Measurements from ENCODE around the gene PHGDH.
"Not testable (repeated sequence)": the region's sequence is repeated elsewhere in the genome, so short reads cannot be mapped to it uniquely, and the experiment has no call there.

PHGDH gene

GRCh38 chr1:119711804-119712341 is at the start of gene PHGDH:
PHGDH (plus strand) TSS chr1:119711934; CDS start chr1:119712023, 89 bp downstream.
- no peak for DNase-seq (ENCODE audit: low read depth)

GRCh38 chr1:119662034-119662437 is 49.7 kb upstream of the PHGDH start:
- no peak for DNase-seq (ENCODE audit: low read depth)

DNA sequence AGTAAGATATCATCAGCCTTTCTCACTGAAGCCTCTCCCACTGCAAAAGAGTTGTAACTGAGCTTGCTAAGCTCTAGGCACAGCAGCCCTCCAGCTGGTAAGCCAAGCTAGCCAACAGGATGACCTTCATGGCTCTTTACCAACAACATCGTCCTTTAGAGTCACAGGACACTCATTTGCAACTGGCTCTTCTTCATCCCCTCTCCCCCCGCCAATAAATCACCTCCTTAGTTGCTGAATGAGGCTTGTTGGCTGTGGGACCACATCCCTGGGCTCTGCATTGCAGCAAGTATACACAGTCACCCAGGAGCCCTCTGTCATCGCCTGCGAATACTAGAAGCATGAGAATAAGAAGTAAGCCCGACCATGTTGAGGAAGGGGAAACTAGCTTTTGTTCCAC is 47.7 kb upstream of the PHGDH start:
- no peak for DNase-seq (ENCODE audit: low read depth)

DNA sequence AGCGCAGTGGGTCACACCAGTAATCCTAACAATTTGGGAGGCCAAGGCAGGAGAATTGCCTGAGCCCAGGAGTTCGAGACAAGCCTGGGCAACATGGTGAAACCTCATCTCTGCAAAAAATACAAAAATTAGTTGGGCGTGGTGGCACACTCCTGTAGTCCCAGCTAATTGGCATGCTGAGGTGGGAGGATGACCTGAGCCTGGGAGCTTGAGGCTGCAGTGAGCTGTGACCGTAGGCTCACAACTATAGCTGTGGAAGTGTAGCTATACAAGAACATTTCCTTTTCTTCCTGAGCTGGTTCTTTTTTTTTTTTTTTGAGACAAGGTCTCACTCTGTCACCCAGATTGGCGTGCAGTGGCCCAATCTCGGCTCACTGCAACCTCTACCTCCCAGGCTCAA is 44.6 kb upstream of the PHGDH start:
- no peak for DNase-seq (ENCODE audit: low read depth)

DNA sequence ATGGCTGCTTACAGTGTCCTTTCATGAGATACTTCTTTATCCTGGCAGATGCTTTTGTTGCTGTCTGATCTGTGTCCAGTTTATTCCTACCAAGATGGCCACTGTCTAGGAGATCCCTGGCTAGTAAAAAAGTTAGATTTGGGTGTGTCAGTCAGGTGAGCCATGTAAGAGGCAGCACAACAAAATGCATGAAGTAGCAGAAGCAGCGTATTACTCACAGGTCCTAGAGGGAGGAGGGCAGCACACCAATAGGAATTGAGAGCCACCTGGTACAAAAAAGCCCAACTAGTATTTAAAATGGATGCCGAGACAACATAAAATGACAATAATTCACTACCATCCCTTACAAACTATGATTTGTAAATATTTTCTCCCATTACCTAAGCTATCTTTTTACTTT is 40.8 kb upstream of the PHGDH start:
- DNase-seq (ENCODE audit: low read depth): no peak

DNA sequence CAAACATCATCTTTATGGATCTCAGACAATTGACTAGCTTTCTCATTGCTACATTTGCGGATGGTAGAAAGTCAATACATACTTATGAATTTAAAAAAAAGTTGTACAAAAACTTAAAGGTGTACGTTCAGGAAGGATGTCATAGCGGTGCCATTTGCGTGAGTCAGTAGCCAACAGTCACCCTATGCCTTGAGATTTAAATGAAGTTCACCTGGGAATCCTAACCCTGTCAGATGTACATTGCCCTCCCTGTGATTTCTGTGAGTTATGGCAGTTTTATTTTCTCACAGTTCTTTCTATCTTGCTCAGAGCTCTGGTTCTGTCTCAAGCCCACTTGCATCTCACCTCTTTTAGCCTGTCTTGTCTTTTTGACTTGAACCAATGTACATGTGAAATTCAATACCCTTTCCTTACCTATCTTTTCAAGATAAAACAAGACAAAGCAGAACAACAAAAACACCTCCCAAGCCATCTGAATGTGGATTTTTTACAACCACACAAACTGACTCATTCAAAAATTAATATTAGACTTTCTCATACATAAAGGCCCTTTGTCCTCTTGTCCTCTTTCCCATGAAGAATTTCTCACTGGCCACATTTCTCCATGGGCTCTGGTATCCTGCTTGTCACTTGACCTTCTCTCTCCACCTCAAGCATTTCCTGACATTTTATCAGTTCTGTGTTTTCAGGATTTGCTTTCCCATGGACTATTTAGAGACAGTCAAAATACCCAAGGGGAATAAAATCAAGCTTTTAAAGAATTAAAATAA is 38.4 kb upstream of the PHGDH start:
- DNase-seq (ENCODE audit: low read depth): no peak

GRCh38 chr1:119674111-119674526 is 37.6 kb upstream of the PHGDH start:
- no peak for DNase-seq (ENCODE audit: low read depth)

DNA sequence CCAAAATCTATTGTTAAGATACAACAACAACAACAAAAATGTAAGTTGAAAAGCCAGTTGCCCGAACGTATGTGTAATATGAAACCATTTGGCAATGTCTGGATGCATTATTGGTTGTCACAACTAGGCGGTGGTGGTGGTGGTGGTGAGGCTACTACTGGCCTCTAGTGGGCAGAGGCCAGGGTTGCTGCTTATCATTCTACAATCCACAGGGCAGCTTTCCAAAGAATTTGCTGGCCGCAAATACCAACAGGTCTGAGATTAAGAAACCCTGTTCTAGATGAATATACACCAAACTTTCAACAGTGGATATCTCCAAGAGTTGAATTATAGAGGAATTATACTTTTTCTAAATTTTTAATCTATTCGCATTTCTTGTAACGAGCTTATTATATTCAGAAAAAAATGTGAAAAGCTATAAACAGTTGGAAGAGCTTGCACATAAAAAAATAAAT is 36.9 kb upstream of the PHGDH start:
- no peak for DNase-seq (ENCODE audit: low read depth)

DNA sequence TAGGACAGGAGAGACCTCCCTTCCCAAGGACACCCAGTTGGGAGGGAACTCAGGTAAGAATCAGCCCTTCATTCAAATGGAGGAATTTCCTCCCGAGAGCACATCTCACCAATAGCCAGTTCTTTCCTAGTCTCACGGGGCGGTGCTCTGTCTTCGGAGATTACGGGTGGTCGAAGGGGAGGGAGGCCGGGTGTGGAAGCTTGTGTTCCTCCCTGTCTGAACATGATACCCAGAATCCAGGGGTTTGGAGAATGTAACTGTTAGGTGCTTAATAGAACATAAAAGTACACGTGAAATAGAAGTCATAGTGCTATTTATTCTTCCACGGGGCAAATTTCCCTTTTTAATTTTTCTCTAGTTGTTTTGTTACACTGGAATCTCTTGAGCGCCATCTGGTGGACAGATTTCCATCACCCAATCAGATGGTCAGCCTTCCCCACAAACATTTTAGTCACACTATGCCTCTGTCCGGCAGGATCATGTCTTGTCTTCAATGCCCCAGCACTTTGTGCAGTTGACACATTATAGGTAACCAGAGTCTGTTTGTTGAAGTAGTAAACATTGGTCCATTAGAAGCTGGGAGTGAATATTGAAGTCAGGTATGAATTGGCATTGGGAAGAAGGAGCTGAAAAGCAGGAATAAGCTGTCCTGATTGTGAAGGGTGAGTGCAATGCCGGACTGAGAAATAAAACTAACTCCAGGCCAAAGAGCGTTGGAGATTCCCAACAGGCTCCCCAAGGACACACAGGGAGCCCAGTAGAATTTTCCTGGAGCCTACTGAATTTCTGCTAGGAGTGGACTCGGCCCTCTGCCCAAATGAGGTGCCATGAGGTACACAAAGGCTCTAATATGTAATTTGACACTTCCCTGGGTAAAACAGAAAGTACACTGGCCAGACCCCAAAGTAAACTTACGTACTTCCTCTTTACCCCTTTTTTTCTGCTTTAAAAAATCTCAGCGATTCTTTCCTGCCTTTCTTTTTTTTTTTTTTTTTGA is 36.1 kb upstream of the PHGDH start:
- peak; percentile 1 for DNase-seq (ENCODE audit: low read depth)

DNA sequence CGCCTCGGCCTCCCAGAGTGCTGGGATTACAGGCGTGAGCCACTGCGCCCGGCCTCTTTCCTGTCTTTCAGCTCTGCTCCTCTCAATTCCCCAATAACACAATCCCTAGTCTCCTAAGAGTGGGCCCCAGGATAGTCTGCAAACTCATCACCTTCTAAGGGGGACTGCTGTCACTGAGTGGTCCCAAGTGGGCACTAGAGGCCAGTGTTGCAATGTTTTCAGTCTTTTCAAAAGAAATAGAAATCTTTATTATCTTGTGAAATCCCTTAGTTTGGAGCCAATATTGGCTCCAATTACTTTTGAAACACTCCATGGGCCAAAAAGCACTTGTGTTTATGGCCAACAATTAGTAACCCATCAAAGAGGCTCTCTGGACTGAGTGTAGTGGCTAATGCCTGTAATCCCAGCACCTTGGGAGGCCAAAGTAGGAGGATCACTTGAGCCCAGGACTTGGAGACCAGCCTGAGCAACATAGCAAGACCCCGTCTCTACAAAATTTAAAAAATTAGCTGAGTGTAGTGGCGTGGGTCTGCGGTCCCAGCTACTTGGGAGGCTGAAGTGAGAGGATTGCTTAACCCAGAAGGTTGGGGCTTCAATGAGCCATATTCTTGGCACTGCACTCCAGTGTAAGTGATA is 35.0 kb upstream of the PHGDH start:
- no peak for DNase-seq (ENCODE audit: low read depth)

GRCh38 chr1:119679223-119679622 is 32.5 kb upstream of the PHGDH start:
- no peak for DNase-seq (ENCODE audit: low read depth)

DNA sequence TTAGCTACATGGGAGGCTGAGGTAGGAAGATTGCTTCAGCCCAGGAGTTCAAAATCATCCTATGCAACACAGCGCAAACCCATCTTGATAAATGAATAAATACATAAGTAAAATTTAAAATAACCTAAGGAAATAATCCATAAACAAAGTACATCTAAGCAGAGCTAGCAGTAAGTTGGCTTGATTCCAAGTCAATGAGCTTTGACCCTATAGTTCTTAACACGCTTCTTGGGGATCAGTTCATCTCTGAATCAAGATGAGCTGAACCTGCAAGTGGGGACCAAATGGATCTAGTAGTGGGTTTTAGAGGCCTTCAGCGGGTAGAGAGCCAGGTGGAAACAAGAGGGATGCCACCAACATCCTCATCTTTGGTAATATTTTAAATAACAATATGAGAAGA is 31.5 kb upstream of the PHGDH start:
- no peak for DNase-seq (ENCODE audit: low read depth)

DNA sequence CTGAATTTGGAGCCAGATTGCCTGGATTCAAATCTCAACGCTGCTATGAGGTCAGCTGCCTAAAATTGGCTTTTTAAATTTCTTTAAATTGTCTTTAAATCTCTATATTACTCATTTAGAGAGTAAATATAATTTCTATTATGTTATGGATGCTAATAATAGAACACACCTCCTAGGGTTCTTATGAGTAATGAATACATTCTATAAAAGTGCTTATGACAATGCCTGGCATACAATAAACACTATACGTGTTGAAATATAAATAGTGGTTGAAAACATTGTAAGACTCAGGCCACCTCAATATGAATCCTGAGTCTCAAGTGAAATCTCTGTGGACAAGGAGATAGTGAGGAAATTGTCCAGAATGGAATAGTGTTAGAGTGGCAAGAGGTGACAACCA is 31.0 kb upstream of the PHGDH start:
- DNase-seq (ENCODE audit: low read depth): no peak

- no peak for DNase-seq (ENCODE audit: low read depth)
Observed at GRCh38 chr1:119681560-119681959, 30.2 kb upstream of the PHGDH start.

DNA sequence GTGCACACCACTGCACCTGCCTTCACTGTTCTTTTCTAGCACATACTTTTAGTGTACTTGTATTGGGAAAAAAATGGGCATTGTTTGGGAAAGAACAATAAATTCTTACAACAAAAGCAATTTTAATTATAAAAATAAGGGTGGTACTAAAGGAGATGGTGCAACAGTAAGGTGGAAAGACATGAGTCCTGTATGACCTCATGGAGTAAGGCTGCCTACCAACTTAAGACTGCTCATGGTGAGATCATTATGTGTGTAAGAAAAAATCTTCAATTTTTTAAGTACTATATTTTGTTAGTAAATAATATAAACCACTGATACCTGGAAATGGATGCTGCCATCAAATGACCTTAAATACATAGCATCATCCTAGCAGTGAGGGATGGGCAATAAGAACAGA is 29.6 kb upstream of the PHGDH start:
- no peak for DNase-seq (ENCODE audit: low read depth)

DNA sequence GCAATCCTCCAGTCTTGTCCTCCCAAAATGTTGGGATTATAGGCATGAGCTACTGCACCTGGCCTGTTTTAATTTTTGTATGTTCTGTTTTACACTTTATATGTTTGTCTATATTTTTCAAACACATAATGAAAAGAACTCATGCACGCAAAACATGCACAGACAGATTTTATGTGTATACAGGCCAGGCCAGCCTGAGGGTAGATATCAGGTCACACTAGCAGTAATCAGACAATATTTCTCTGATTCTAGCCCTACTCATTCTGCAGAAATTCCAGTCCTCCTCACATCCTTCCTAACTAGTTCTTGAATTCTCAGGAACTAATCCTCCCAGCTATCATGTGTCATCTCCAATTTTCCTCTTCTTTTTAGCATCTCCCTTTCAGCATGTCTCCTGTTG is 27.8 kb upstream of the PHGDH start:
- DNase-seq (ENCODE audit: low read depth): no peak

DNA sequence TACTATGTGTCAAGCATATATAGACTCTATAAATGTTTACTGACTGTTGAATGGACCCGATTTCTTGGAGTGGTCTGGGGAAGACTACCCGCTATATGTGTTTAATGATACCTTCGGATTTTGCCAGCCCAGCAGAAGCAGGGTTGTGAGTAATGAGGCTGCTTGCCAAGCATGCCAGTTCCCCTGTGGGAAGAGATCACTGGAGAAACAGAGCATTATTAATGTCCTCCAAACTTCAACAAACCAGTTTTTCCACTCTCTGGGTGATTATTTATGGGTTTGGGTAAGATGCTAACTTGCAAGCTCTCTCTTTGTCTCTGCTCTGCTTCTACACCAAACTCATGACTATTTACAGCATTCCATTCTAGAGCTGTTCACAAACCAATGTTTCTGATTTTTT is 25.1 kb upstream of the PHGDH start:
- DNase-seq (ENCODE audit: low read depth): no peak

DNA sequence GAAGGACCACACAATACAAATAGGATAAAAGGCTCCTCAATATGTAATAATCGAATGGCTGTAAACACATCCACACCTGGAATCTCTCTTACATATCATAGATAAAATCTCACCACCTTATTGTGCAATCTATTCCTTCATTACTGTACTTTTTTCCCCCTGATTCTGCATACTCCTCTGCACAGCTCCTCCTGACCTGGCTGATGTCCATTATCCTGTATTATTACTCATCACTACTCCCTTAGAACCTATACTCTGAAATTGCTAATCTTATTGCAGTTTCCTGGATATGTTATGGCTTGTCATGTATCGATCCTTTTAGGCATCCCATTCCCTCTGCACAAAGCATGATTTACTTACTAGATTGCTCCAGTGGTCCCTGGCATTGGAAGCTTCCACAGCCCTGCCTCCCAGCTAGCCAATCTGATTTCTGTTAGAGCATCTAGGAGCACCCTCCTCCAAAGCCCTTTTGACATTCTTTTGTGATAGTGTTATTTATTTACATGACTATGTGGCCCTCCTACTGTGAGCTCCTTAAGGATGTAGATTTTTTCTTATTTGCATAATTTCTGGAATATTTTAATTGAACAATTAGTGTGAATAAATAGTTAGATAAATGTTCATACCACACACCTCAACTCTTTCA is 24.2 kb upstream of the PHGDH start:
- no peak for DNase-seq (ENCODE audit: low read depth)

DNA sequence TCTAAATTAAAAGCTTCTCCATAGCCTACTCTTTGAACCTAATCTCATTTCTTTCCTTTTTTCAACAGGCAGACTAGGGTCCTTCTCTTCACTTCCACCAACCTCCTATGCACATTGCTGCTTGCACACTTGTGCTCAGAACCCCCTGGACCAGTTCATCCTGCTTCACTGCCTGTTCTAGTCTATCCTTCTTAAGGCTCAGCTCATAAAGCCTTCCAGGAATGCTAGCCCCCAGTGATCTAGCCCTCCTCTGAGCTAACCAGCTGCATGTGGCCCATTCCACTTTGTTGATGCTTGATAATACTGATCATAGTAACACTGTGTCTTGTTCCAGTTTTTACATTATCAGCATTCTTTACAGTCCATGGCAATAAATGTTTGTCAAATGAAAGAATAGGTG is 22.9 kb upstream of the PHGDH start:
- no peak for DNase-seq (ENCODE audit: low read depth)

DNA sequence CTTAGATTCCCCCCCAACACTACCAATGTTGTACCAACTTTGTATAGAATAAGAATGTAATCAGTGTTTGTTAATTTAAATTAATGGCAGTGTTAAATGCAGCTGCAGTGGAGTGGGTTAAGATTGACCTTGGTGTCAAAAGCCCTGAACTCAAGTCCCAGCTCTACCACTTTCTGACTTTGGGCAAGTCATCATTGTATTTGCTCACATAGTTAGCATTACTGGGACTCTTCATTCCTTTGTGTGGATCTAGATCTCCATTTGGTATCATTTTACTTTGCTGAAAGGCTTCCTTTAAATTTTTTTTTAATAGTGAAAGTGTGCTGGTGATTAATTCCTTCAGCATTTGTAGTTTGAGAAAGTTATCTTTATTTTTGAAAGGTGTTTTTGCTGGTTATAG is 22.2 kb upstream of the PHGDH start:
- no peak for DNase-seq (ENCODE audit: low read depth)

DNA sequence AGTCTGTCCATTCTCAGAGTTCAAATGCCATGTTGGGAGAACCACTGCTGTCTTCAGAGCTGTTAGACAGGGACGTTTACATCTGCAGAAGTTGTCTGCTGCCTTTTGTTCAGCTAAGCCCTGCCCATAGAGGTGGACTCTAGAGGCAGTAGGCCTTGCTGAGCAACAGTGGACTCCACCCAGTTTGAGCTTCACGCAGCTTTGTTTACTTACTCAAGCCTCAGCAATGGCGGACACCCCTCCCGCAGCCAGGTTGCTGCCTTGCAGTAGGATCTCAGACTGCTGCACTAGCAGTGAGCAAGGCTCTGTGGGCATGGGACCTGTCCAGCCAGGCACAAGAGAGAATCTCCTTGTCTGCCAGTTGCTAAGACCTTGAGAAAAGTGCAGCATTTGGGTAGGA is 14.9 kb upstream of the PHGDH start:
- DNase-seq (ENCODE audit: low read depth): not testable (repeated sequence)

- DNase-seq (ENCODE audit: low read depth): no peak
Observed at GRCh38 chr1:119697598-119697997, 14.1 kb upstream of the PHGDH start.
